Body of pancreas (tissue), 4 donors: Measurements from ENCODE around the gene C18orf32. TPM values are rescaled to one million over a fixed set of nuclear protein-coding genes. Genes with fewer than 3 reads are reported as not detected.

Experiments used
- ATAC-seq: fragments of 150-250 bp; one replicate; pipeline ENCODE4 v1.9.1; 2016
- DNase-seq, 4 donors: peaks; one replicate each; pipeline ENCODE4 v3.0.0-alpha.2; 2019
- H3K27ac ChIP-seq, 4 donors: fragments of 200-600 bp; sonication (generic); 1 replicate in 3 of 4; 2 replicates in 1 of 4; pipeline versions ENCODE4 v1.5.1 to v1.6.1; 2016 to 2019; ENCODE audit warnings: mild to moderate bottlenecking in 1 of 4, mixed read lengths in 1 of 4, moderate library complexity in 1 of 4
- H3K27me3 ChIP-seq, 2 donors: fragments of 200-600 bp; sonication (generic); one replicate each; pipeline ENCODE4 v1.6.0; 2016; ENCODE audit warnings: mild to moderate bottlenecking in 1 of 2
- H3K36me3 ChIP-seq, 2 donors: fragments of 200-600 bp; sonication (generic); replicated peaks in 1 of 2; 2 replicates each; pipeline ENCODE4 v1.5.1; 2016; ENCODE audit warnings: low read depth in 2 of 2; ENCODE audit not compliant: insufficient read depth in 1 of 2
- H3K4me1 ChIP-seq: fragments of 200-600 bp; sonication (generic); one replicate; pipeline ENCODE4 v1.6.0; 2016
- H3K4me3 ChIP-seq, 2 donors: fragments of 200-600 bp; sonication (generic); 1 replicate in 1 of 2; 2 replicates in 1 of 2; pipeline ENCODE4 v1.5.1; 2016 to 2019
- H3K9me3 ChIP-seq, 3 donors: fragments of 200-600 bp; sonication (generic); 1 replicate in 2 of 3; 2 replicates in 1 of 3; pipeline ENCODE4 v1.5.1; 2016
- CTCF ChIP-seq, 7 experiments: fragments of 450-650 bp in 4 of 7; fragments of 200-600 bp in 3 of 7; sonication (generic) in 3 of 7; IDR thresholded peaks; one replicate each; pipeline ENCODE4 v1.5.1; 2016 to 2019; ENCODE audit warnings: antibody characterized with exemption in 7 of 7
- POLR2A ChIP-seq, 3 donors: fragments of 450-650 bp; IDR thresholded peaks; one replicate each; pipeline ENCODE4 v1.6.1; 2016; ENCODE audit warnings: antibody characterized with exemption in 3 of 3, mild to moderate bottlenecking in 2 of 3
- WGBS, 2 donors: methylation state at CpG; one replicate each; pipeline ENCODE4 v1.1.5; 2017; 5-methylcytosine and 5-hydroxymethylcytosine counted together
- intact Hi-C: fragments of 100-400 bp; cut with DNase I; formaldehyde crosslinking; loops from one replicate; pipeline ENCODE4 v1.15.1; 2023
- total RNA-seq, 2 donors: library from RNA; depleted of rRNA; stranded (reverse); fragments of >200 nt; gene quantifications; one replicate each; pipeline ENCODE4 v1.1.0, GENCODE V29; 2016

C18orf32 gene
- total RNA-seq, 2 donors from 2014 or later, result 19.7 to 22.4 TPM

- Histone ChIP-seq H3K9me3 (no peaks in the 10 kb centered on the region), H3K27me3 (no peaks in the 10 kb centered on the region), H3K27ac (no peak overlapping the region), H3K4me1 (peaks cover 7% of the 10 kb centered on the region), H3K4me3 (no peak overlapping the region), H3K36me3 (no peaks in the 10 kb centered on the region)
- 62 to 68% methylated on average over 8 of the region's 8 CpGs for WGBS, 2 donors
- TF ChIP-seq CTCF (IDR thresholded peaks at IDR 0.05), result no peak
- no peak for TF ChIP-seq POLR2A (IDR thresholded peaks at IDR 0.05)
- intact Hi-C loops, result no loop called here
- DNase-seq (no peak), ATAC-seq (no peak)
Measured at GRCh38 chr18:49464718-49465598, 22.1 kb downstream of the C18orf32 start.

- Histone ChIP-seq H3K4me3 (no peak overlapping the region), H3K36me3 (no peaks in the 10 kb centered on the region), H3K4me1 (peaks cover 32% of the 10 kb centered on the region), H3K27me3 (no peaks in the 10 kb centered on the region), H3K9me3 (no peaks in the 10 kb centered on the region), H3K27ac (no peak overlapping the region)
- 94 to 96% methylated on average over 4 of the region's 4 CpGs for WGBS, 2 donors
- intact Hi-C loops, result no loop called here
- TF ChIP-seq CTCF (IDR thresholded peaks at IDR 0.05) (no peak), POLR2A (IDR thresholded peaks at IDR 0.05) (no peak)
- no peak for DNase-seq
- ATAC-seq, result no peak
Measured at GRCh38 chr18:49461602-49461977, 25.4 kb downstream of the C18orf32 start.

GRCh38 chr18:49460976-49461601, 25.9 kb downstream of the C18orf32 start:
- no peaks in the 10 kb centered on the region for H3K36me3 ChIP-seq
- WGBS, 2 donors, result 47% methylated on average over 19 of the region's 19 CpGs
- no peak for TF ChIP-seq POLR2A (IDR thresholded peaks at IDR 0.05)
- TF ChIP-seq CTCF (IDR thresholded peaks at IDR 0.05), result no peak
- peak overlapping the region in 1 of 2 donors; percentile 98 for H3K4me3 ChIP-seq
- H3K27me3 ChIP-seq, result no peaks in the 10 kb centered on the region
- H3K4me1 ChIP-seq, result peaks cover 35% of the 10 kb centered on the region
- no peaks in the 10 kb centered on the region for H3K9me3 ChIP-seq
- H3K27ac ChIP-seq, result peak overlapping the region in 3 of 4 donors; percentile 85 to 89 (median 88)
- intact Hi-C loops, result no loop called here
- DNase-seq, result no peak
- no peak for ATAC-seq

GRCh38 chr18:49459404-49460171, 27.4 kb downstream of the C18orf32 start:
- Histone ChIP-seq H3K9me3 (no peaks in the 10 kb centered on the region), H3K4me3 (peak overlapping the region; percentile 85 to 98), H3K27ac (peak overlapping the region; percentile 37 to 89 (median 86)), H3K4me1 (peaks cover 35% of the 10 kb centered on the region), H3K36me3 (no peaks in the 10 kb centered on the region), H3K27me3 (no peaks in the 10 kb centered on the region)
- ATAC-seq (no peak), DNase-seq (peak in 1 of 4 donors; percentile 19)
- WGBS, 2 donors, result 10% methylated on average over 16 of the region's 16 CpGs
- no peak for TF ChIP-seq POLR2A (IDR thresholded peaks at IDR 0.05)
- TF ChIP-seq CTCF (IDR thresholded peaks at IDR 0.05), result no peak
- intact Hi-C loops, result no loop called here
